IPS DF 4.7 (cell line): ENCODE results near the gene PIK3R5.
"Not testable (repeated sequence)": the region's sequence is repeated elsewhere in the genome, so short reads cannot be mapped to it uniquely, and the experiment has no call there.

Source experiments
- DNase-seq: peaks from one replicate; pipeline ENCODE4 v3.0.0-alpha.2; 2013; ENCODE audit warnings: low spot score; ENCODE audit errors: extremely low read depth

The PIK3R5 gene

GRCh38 chr17:8986295-8986694, 20.8 kb upstream of the PIK3R5 start:
- no peak for DNase-seq

GRCh38 chr17:8985054-8985701, 19.7 kb upstream of the PIK3R5 start:
- DNase-seq: no peak

- not testable (repeated sequence) for DNase-seq
Measured at GRCh38 chr17:8984225-8984624, 18.7 kb upstream of the PIK3R5 start.

GRCh38 chr17:8981443-8981842, 15.9 kb upstream of the PIK3R5 start:
- no peak for DNase-seq

GRCh38 chr17:8979715-8980114, 14.2 kb upstream of the PIK3R5 start:
- DNase-seq: no peak

- DNase-seq: no peak
Measured at GRCh38 chr17:8976638-8977037, 11.1 kb upstream of the PIK3R5 start.

- no peak for DNase-seq
Measured at GRCh38 chr17:8975091-8975725, 9.7 kb upstream of the PIK3R5 start.

- DNase-seq: no peak
Measured at GRCh38 chr17:8969901-8970300, 4.4 kb upstream of the PIK3R5 start.

GRCh38 chr17:8968503-8968902, 3.0 kb upstream of the PIK3R5 start:
- no peak for DNase-seq

- no peak for DNase-seq
Measured at GRCh38 chr17:8967861-8968260, 2.4 kb upstream of the PIK3R5 start.

GRCh38 chr17:8966926-8967325, 1.4 kb upstream of the PIK3R5 start:
- DNase-seq: no peak

- no peak for DNase-seq
Measured at GRCh38 chr17:8964801-8965393, 610 bp downstream of the PIK3R5 start.

GRCh38 chr17:8963647-8964258, 1.8 kb downstream of the PIK3R5 start:
- no peak for DNase-seq

GRCh38 chr17:8963014-8963413, 2.5 kb downstream of the PIK3R5 start:
- DNase-seq: no peak

GRCh38 chr17:8961829-8962228, 3.7 kb downstream of the PIK3R5 start:
- no peak for DNase-seq

GRCh38 chr17:8960325-8961140, 5.0 kb downstream of the PIK3R5 start:
- no peak for DNase-seq

GRCh38 chr17:8959312-8959918, 6.1 kb downstream of the PIK3R5 start:
- no peak for DNase-seq

- DNase-seq: no peak
Measured at GRCh38 chr17:8957721-8958120, 7.8 kb downstream of the PIK3R5 start.

- DNase-seq: no peak
Measured at GRCh38 chr17:8956465-8956902, 9.0 kb downstream of the PIK3R5 start.

GRCh38 chr17:8955021-8955959, 10.2 kb downstream of the PIK3R5 start:
- no peak for DNase-seq
